Prostate gland (tissue), 2 donors: Measurements from ENCODE around the gene SEMA7A.

Experiments
- CTCF ChIP-seq, 4 experiments: fragments of 200-600 bp in 2 of 4; fragments of 450-650 bp in 2 of 4; sonication (generic) in 2 of 4; IDR thresholded peaks; 1 replicate in 3 of 4; 2 replicates in 1 of 4; pipeline ENCODE4 v1.5.1; 2016 to 2019; ENCODE audit warnings: antibody characterized with exemption in 4 of 4, mild to moderate bottlenecking in 2 of 4, moderate library complexity in 2 of 4
- POLR2A ChIP-seq: fragments of 450-650 bp; IDR thresholded peaks from one replicate; pipeline ENCODE4 v1.6.1; 2016; ENCODE audit warnings: antibody characterized with exemption, mild to moderate bottlenecking
- POLR2AphosphoS5 ChIP-seq: sonication (generic); formaldehyde crosslinking; IDR thresholded peaks from one replicate; pipeline ENCODE4 v1.6.1; 2017; ENCODE audit warnings: antibody characterized with exemption

- TF ChIP-seq CTCF (IDR thresholded peaks at IDR 0.05): peak in 1 of 4 experiments; percentile 5
- peak; percentile 34 for TF ChIP-seq POLR2AphosphoS5
- TF ChIP-seq POLR2A: peak; percentile 74
Measured at GRCh38 chr15:74433592-74434262, at the start of gene SEMA7A.
